ENCODE data around the gene LRRC7.

- no peak for TF ChIP-seq EZH2 (IDR thresholded peaks at IDR 0.05; ENCODE audit: borderline replicate concordance, low read depth, low read length, severe bottlenecking)
- TF ChIP-seq, protein P1, sequence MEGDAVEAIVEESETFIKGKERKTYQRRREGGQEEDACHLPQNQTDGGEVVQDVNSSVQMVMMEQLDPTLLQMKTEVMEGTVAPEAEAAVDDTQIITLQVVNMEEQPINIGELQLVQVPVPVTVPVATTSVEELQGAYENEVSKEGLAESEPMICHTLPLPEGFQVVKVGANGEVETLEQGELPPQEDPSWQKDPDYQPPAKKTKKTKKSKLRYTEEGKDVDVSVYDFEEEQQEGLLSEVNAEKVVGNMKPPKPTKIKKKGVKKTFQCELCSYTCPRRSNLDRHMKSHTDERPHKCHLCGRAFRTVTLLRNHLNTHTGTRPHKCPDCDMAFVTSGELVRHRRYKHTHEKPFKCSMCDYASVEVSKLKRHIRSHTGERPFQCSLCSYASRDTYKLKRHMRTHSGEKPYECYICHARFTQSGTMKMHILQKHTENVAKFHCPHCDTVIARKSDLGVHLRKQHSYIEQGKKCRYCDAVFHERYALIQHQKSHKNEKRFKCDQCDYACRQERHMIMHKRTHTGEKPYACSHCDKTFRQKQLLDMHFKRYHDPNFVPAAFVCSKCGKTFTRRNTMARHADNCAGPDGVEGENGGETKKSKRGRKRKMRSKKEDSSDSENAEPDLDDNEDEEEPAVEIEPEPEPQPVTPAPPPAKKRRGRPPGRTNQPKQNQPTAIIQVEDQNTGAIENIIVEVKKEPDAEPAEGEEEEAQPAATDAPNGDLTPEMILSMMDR (IDR thresholded peaks at IDR 0.05; ENCODE audit: borderline replicate concordance, extremely low read depth, low read length, poor library complexity, severe bottlenecking): no peak
Observed at GRCh38 chr1:69845655-69846054, 277.9 kb downstream of the LRRC7 start.

Data from DND-41 (cell line).